Activated T-cell treated with anti-CD3 and anti-CD28 coated beads, Interleukin-2, amount 50 U/mL, for 48 hours (primary cell): Measurements from ENCODE around the gene THY1.
"Not testable (repeated sequence)": the region's sequence is repeated elsewhere in the genome, so short reads cannot be mapped to it uniquely, and the experiment has no call there.

Experiments used
- DNase-seq, 2 experiments: peaks; one replicate each; pipeline ENCODE4 v3.0.0-alpha.2; 2020

THY1 gene

GRCh38 chr11:119422809-119423508, at the start of gene THY1:
TSS of gene THY1 (minus strand) at chr11:119423172. CDS start at chr11:119420905, 2,267 bp downstream.
- DNase-seq: no peak

GRCh38 chr11:119472186-119472855, 49.3 kb upstream of the THY1 start:
- DNase-seq: no peak

- no peak for DNase-seq
These were observed 48.4 kb upstream of the THY1 start for GRCh38 chr11:119471329-119471728.

GRCh38 chr11:119470317-119471291, 47.6 kb upstream of the THY1 start:
- DNase-seq: no peak

GRCh38 chr11:119469506-119469905, 46.5 kb upstream of the THY1 start:
- no peak for DNase-seq

- no peak for DNase-seq
These were observed 45.5 kb upstream of the THY1 start for GRCh38 chr11:119468511-119468910.

- no peak for DNase-seq
These were observed 38.4 kb upstream of the THY1 start for GRCh38 chr11:119461229-119461963.

GRCh38 chr11:119460582-119460981, 37.6 kb upstream of the THY1 start:
- no peak for DNase-seq

GRCh38 chr11:119460097-119460496, 37.1 kb upstream of the THY1 start:
- no peak for DNase-seq

GRCh38 chr11:119459293-119459976, 36.5 kb upstream of the THY1 start:
- DNase-seq: no peak

GRCh38 chr11:119455708-119456107, 32.7 kb upstream of the THY1 start:
- DNase-seq: not testable (repeated sequence)

GRCh38 chr11:119455241-119455640, 32.3 kb upstream of the THY1 start:
- DNase-seq: not testable (repeated sequence)

GRCh38 chr11:119453881-119454280, 30.9 kb upstream of the THY1 start:
- no peak for DNase-seq

GRCh38 chr11:119450590-119451326, 27.8 kb upstream of the THY1 start:
- no peak for DNase-seq

GRCh38 chr11:119449498-119449897, 26.5 kb upstream of the THY1 start:
- DNase-seq: no peak

- DNase-seq: no peak
These were observed 25.4 kb upstream of the THY1 start for GRCh38 chr11:119448380-119448779.

- no peak for DNase-seq
These were observed 24.8 kb upstream of the THY1 start for GRCh38 chr11:119447664-119448242.

GRCh38 chr11:119446871-119447663, 24.1 kb upstream of the THY1 start:
- DNase-seq: no peak

GRCh38 chr11:119446434-119446833, 23.5 kb upstream of the THY1 start:
- DNase-seq: no peak

- no peak for DNase-seq
These were observed 22.9 kb upstream of the THY1 start for GRCh38 chr11:119445850-119446249.
